Loucy (cell line): ENCODE measurements around the gene LMX1B.

Experiments
- H2AFZ ChIP-seq: fragments of 200-600 bp; sonication (generic); 2 replicates; pipeline ENCODE4 v1.6.0; 2016; ENCODE audit warnings: antibody characterized with exemption, mild to moderate bottlenecking, low read length, moderate library complexity
- H3F3A ChIP-seq: fragments of 200-600 bp; 2 replicates; pipeline ENCODE4 v1.6.0; 2016; ENCODE audit warnings: antibody characterized with exemption, low read depth, mild to moderate bottlenecking
- H3K27me3 ChIP-seq: fragments of 200-600 bp; sonication (generic); 2 replicates; pipeline ENCODE4 v1.6.1; 2014; ENCODE audit warnings: low read length, mild to moderate bottlenecking; ENCODE audit not compliant: insufficient read depth, poor library complexity, severe bottlenecking
- H3K36me3 ChIP-seq: fragments of 200-600 bp; sonication (generic); 2 replicates; pipeline ENCODE4 v1.6.1; 2016; ENCODE audit warnings: low read length; ENCODE audit not compliant: insufficient read depth
- H3K4me1 ChIP-seq: fragments of 200-600 bp; sonication (generic); 2 replicates; pipeline ENCODE4 v1.5.1; 2014; ENCODE audit warnings: low read length, mild to moderate bottlenecking; ENCODE audit not compliant: insufficient read depth, poor library complexity, severe bottlenecking
- H3K4me2 ChIP-seq: fragments of 200-600 bp; sonication (generic); 2 replicates; pipeline ENCODE4 v1.6.0; 2014; ENCODE audit warnings: antibody characterized with exemption, low read length, low read depth, mild to moderate bottlenecking; ENCODE audit not compliant: poor library complexity, severe bottlenecking
- H3K4me3 ChIP-seq: fragments of 200-600 bp; sonication (generic); 2 replicates; pipeline ENCODE4 v1.5.1; 2014; ENCODE audit warnings: low read length, mild to moderate bottlenecking, mixed read lengths; ENCODE audit not compliant: poor library complexity, severe bottlenecking
- H3K79me2 ChIP-seq: fragments of 200-600 bp; sonication (generic); 2 replicates; pipeline ENCODE4 v1.6.1; 2014; ENCODE audit warnings: low read length; ENCODE audit not compliant: insufficient read depth
- H3K9ac ChIP-seq: fragments of 200-600 bp; sonication (generic); 2 replicates; pipeline ENCODE4 v1.6.0; 2014; ENCODE audit warnings: mild to moderate bottlenecking, low read depth, low read length, moderate library complexity; ENCODE audit not compliant: poor library complexity, severe bottlenecking
- H3K9me2 ChIP-seq: fragments of 200-600 bp; sonication (generic); replicated peaks from 2 replicates; pipeline ENCODE4 v1.6.1; 2016; ENCODE audit warnings: low read depth, low read length, mixed read lengths
- H3K9me3 ChIP-seq: fragments of 200-600 bp; sonication (generic); 2 replicates; pipeline ENCODE4 v1.6.1; 2014; ENCODE audit warnings: mild to moderate bottlenecking, antibody characterized with exemption, low read length, low read depth; ENCODE audit not compliant: insufficient read depth
- H4K20me1 ChIP-seq: fragments of 200-600 bp; sonication (generic); 2 replicates; pipeline ENCODE4 v1.6.0; 2014; ENCODE audit warnings: antibody characterized with exemption, low read length, mild to moderate bottlenecking; ENCODE audit not compliant: insufficient read depth, poor library complexity, severe bottlenecking
- CTCF ChIP-seq: fragments of 200-600 bp; sonication (generic); conservative IDR thresholded peaks from 2 replicates; pipeline ENCODE4 v1.5.1; 2014; ENCODE audit warnings: mild to moderate bottlenecking, antibody characterized with exemption, low read length
- EZH2phosphoT487 ChIP-seq: fragments of 200-600 bp; IDR thresholded peaks from 2 replicates; pipeline ENCODE4 v1.6.1; 2018; ENCODE audit warnings: antibody characterized with exemption, mild to moderate bottlenecking, moderate library complexity, borderline replicate concordance

The LMX1B gene

DNA sequence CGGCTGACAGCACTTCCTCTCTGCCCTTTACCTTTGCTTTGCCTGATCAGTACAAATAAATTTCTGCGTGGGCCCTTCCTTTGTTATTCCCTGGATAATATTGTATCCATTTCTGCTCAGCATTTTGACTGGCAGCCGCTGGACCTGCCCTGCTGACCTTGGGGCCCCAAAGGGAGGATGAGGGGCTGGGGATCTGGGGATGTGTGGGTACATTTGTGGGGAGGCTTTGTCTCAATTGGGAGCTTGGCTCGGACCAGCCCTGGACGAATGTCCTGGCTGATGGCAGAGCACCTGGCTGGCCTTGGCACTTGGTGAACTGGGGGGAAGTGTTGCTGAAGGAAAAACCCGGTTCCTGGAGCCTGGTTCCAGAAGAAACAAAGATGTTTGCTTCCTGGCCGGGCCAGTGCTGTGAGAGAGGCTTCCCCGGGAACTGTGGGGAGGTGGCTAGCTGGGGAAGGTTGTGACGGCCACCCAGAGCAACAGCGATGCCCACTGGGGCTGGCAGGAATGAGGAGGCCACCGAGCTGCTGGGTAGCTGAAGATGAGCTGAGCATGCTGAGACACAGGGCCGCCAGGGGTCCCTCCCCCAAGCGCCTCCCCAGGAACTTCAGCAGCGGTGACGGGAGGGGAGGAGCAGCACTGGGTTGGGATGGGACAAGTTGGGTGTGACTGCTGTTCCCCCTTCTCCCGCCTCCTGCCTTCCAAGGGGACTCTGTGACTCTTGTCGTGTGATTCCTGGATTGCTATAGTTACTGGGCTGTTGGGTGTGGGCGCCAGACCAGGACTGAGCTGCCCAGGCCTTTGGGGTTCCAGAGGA lies 8.4 kb downstream of the LMX1B start:
- no peaks in the 10 kb centered on the region for H3K27me3 ChIP-seq
- H3K9me2 ChIP-seq = no peaks in the 10 kb centered on the region
- no peak overlapping the region for H3K4me3 ChIP-seq
- no peaks in the 10 kb centered on the region for H3K9me3 ChIP-seq
- H3K9ac ChIP-seq = no peak overlapping the region
- H3K4me2 ChIP-seq = no peak overlapping the region
- no peaks in the 10 kb centered on the region for H3F3A ChIP-seq
- H4K20me1 ChIP-seq = no peaks in the 10 kb centered on the region
- no peak overlapping the region for H2AFZ ChIP-seq
- H3K79me2 ChIP-seq = no peaks in the 10 kb centered on the region
- TF ChIP-seq CTCF (no peak), EZH2phosphoT487 (no peak)
- no peaks in the 10 kb centered on the region for H3K4me1 ChIP-seq
- no peaks in the 10 kb centered on the region for H3K36me3 ChIP-seq

- Histone ChIP-seq H3K36me3 (no peaks in the 10 kb centered on the region), H3K4me2 (no peak overlapping the region), H3K4me3 (no peak overlapping the region), H3K27me3 (no peaks in the 10 kb centered on the region), H3F3A (no peaks in the 10 kb centered on the region), H3K9me3 (no peaks in the 10 kb centered on the region), H3K4me1 (no peaks in the 10 kb centered on the region), H2AFZ (no peak overlapping the region), H3K9ac (no peak overlapping the region), H3K9me2 (no peaks in the 10 kb centered on the region), H4K20me1 (no peaks in the 10 kb centered on the region), H3K79me2 (no peaks in the 10 kb centered on the region)
- TF ChIP-seq CTCF = no peak
- no peak for TF ChIP-seq EZH2phosphoT487
Measured at GRCh38 chr9:126623314-126623666, 9.6 kb downstream of the LMX1B start.

DNA sequence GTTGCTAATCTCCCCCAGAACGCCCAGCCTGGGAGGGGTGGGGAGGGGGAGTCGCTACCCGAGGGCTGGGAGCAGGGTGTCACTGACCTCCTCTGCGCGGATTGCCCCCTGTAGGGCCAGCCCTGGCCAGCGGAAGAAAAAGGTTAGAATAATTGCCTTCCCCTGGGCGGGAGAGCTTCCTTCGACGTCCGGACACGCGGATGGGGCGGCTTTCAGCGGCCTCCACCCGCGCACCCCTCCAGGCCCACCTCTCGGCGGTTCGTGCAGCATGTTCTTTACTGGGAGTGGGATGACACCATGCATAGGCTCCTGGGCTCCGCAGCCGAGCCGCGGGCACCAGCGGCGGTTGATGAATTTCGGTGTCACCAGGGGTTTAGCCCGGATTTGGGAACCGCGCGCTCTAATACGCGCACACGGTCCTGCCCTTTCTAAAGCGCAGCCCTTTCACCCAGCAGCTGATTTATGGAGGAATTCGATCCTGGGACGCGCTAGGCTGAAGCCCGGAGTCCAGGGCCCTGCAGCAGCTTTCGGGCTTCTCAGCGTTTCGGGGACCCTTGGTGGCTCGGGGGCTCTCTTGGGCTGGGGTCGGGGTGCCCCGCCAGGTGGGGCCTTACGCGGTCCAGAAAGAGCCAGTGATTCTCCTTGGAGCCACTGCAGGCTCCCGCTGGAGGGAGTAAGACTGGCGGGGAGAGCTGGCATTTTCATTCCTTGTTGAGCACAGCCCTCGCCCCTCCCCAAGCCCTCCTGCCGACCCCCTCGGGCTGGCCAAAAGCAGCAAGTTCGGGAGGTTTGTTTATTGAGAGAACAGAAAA lies 10.1 kb downstream of the LMX1B start:
- H3K9ac ChIP-seq = no peak overlapping the region
- no peak overlapping the region for H3K4me2 ChIP-seq
- H3K4me3 ChIP-seq = no peak overlapping the region
- H2AFZ ChIP-seq = no peak overlapping the region
- H3K4me1 ChIP-seq = no peaks in the 10 kb centered on the region
- H3K9me2 ChIP-seq = no peaks in the 10 kb centered on the region
- TF ChIP-seq CTCF = no peak
- TF ChIP-seq EZH2phosphoT487 = no peak
- H3F3A ChIP-seq = no peaks in the 10 kb centered on the region
- H4K20me1 ChIP-seq = no peaks in the 10 kb centered on the region
- no peaks in the 10 kb centered on the region for H3K27me3 ChIP-seq
- H3K79me2 ChIP-seq = no peaks in the 10 kb centered on the region
- no peaks in the 10 kb centered on the region for H3K36me3 ChIP-seq
- no peaks in the 10 kb centered on the region for H3K9me3 ChIP-seq
